Measurements from ENCODE around the gene FOXN3.

- TF ChIP-seq CTCF (IDR thresholded peaks at IDR 0.05 in 4 of 5, conservative IDR thresholded peaks at IDR 0.05 in 1 of 5): no peak
- no peak for TF ChIP-seq POLR2A (IDR thresholded peaks at IDR 0.05)
Measured at GRCh38 chr14:89309670-89310177, 107.3 kb downstream of the FOXN3 start.

All from gastrocnemius medialis (tissue), 4 donors.